ENCODE results near the gene TESK2. TPM values are rescaled to one million over a fixed set of nuclear protein-coding genes. Genes with fewer than 3 reads are reported as not detected.

The TESK2 gene
- polyA plus RNA-seq, 3 donors, result 3.9 to 13.1 (median 4.1) TPM

GRCh38 chr1:45448357-45448756 is 42.6 kb downstream of the TESK2 start:
- peaks cover 4 to 5% of the 10 kb centered on the region in 2 donors for H3K36me3 Mint-ChIP-seq
- no peak overlapping the region for H3K27ac Mint-ChIP-seq
- Histone ChIP-seq H3K4me3 (replicated peaks in 1 of 3; ENCODE audit: low read depth in 2 of 3, low read length in 3 of 3) (no peak overlapping the region), H3K36me3 (replicated peaks in 1 of 2; ENCODE audit: control insufficient read depth in 1 of 2, insufficient read depth in 2 of 2, low read length in 2 of 2) (no peaks in the 10 kb centered on the region), H3K9me3 (replicated peaks in 1 of 2; ENCODE audit: control insufficient read depth in 1 of 2, insufficient read depth in 1 of 2, low read length in 2 of 2) (no peaks in the 10 kb centered on the region), H2AFZ (ENCODE audit: insufficient read depth, low read depth, low read length, poor library complexity, severe bottlenecking) (no peak overlapping the region), H3K79me2 (ENCODE audit: insufficient read depth, low read length) (no peaks in the 10 kb centered on the region), H3K4me1 (ENCODE audit: control insufficient read depth in 1 of 2, insufficient read depth in 2 of 2, low read length in 2 of 2) (peaks cover 0 to 6% of the 10 kb centered on the region in 2 donors), H3K9ac (ENCODE audit: insufficient read depth, low read length, poor library complexity, severe bottlenecking) (no peak overlapping the region), H4K20me1 (ENCODE audit: insufficient read depth, low read length) (no peaks in the 10 kb centered on the region), H3K4me2 (replicated peaks; ENCODE audit: extremely low read depth, low read length, poor library complexity, severe bottlenecking) (no peak overlapping the region), H3K27me3 (ENCODE audit: control insufficient read depth in 2 of 2, insufficient read depth in 2 of 2, low read length in 2 of 2) (no peaks in the 10 kb centered on the region), H3K27ac (ENCODE audit: low read depth in 1 of 2, low read length in 2 of 2) (no peak overlapping the region)
- no peak overlapping the region for H3K4me3 Mint-ChIP-seq
- no CpG with 5 or more reads among the region's 3 CpGs for WGBS (ENCODE audit: insufficient coverage)
- peaks cover 0 to 2% (median 2%) of the 10 kb centered on the region in 3 donors for H3K27me3 Mint-ChIP-seq (ENCODE audit: low read depth in 3 of 3)
- H3K9me3 Mint-ChIP-seq, result peaks cover 0 to 6% (median 2%) of the 10 kb centered on the region in 7 donors
- TF ChIP-seq CTCF (IDR thresholded peaks at IDR 0.05), result no peak
- intact Hi-C loops (cut with micrococcal nuclease), result no loop called here
- DNase-seq, result no peak
- peaks cover 8% of the 10 kb centered on the region for H3K4me1 Mint-ChIP-seq

- no peak for TF ChIP-seq CTCF (IDR thresholded peaks at IDR 0.05)
- Mint-ChIP-seq H3K4me3 (no peak overlapping the region), H3K27ac (no peak overlapping the region), H3K4me1 (peaks cover 15% of the 10 kb centered on the region), H3K36me3 (peaks cover 3 to 4% of the 10 kb centered on the region in 2 donors), H3K27me3 (ENCODE audit: low read depth in 3 of 3) (peaks cover 0 to 2% (median 0%) of the 10 kb centered on the region in 3 donors), H3K9me3 (peaks cover 0 to 6% (median 2%) of the 10 kb centered on the region in 7 donors)
- WGBS (ENCODE audit: insufficient coverage), result no CpG with 5 or more reads among the region's 1 CpG
- Histone ChIP-seq H3K27ac (ENCODE audit: low read depth in 1 of 2, low read length in 2 of 2) (no peak overlapping the region), H3K27me3 (ENCODE audit: control insufficient read depth in 2 of 2, insufficient read depth in 2 of 2, low read length in 2 of 2) (no peaks in the 10 kb centered on the region), H4K20me1 (ENCODE audit: insufficient read depth, low read length) (no peaks in the 10 kb centered on the region), H3K4me3 (replicated peaks in 1 of 3; ENCODE audit: low read depth in 2 of 3, low read length in 3 of 3) (no peak overlapping the region), H3K9me3 (replicated peaks in 1 of 2; ENCODE audit: control insufficient read depth in 1 of 2, insufficient read depth in 1 of 2, low read length in 2 of 2) (no peaks in the 10 kb centered on the region), H3K79me2 (ENCODE audit: insufficient read depth, low read length) (no peaks in the 10 kb centered on the region), H3K36me3 (replicated peaks in 1 of 2; ENCODE audit: control insufficient read depth in 1 of 2, insufficient read depth in 2 of 2, low read length in 2 of 2) (no peaks in the 10 kb centered on the region), H3K4me1 (ENCODE audit: control insufficient read depth in 1 of 2, insufficient read depth in 2 of 2, low read length in 2 of 2) (peaks cover 0 to 10% of the 10 kb centered on the region in 2 donors), H3K9ac (ENCODE audit: insufficient read depth, low read length, poor library complexity, severe bottlenecking) (no peak overlapping the region), H2AFZ (ENCODE audit: insufficient read depth, low read depth, low read length, poor library complexity, severe bottlenecking) (no peak overlapping the region), H3K4me2 (replicated peaks; ENCODE audit: extremely low read depth, low read length, poor library complexity, severe bottlenecking) (no peak overlapping the region)
- DNase-seq, result no peak
- intact Hi-C loops (cut with micrococcal nuclease), result no loop called here
Measured at GRCh38 chr1:45446950-45447672, 43.9 kb downstream of the TESK2 start.

Measured in CD14-positive monocyte (primary cell).